Measurements from ENCODE around the gene ZNF132.
"Not testable (repeated sequence)": the region's sequence is repeated elsewhere in the genome, so short reads cannot be mapped to it uniquely, and the experiment has no call there.

ZNF132 gene

DNA sequence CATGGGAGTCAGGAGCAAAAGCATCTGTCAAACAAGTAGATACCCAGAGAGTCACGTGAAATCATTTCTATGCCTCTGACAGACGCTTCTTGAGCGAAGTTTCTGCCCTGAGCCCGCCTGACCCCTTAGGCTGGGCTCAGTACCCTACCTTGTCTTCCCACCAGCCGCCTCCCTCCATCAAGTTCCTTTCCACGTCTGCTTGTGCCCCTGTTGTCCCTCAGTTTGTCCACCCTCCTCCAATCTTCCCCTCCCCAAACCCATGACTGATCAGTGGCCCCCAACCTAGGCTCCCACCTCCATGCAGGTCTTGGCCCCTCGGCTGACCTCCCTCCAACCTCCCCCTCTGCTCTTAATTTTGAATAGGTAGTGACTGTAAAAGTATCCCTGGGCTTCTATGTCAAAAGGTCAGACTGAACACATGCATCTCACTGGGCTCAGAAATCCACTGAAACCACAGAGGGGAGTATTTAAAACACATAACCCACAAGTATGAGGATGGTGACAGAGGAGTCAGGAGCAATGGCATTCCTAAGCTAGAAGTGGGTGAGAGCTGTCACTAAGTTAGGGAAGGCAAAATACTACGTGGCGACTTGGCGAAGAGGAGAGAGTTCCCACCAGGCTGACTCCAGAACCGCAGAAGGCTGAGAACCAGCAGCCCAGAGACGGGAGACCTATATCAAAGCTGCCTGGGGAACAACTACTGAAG lies 34.5 kb upstream of the ZNF132 start:
- DNase-seq (ENCODE audit: extremely low read depth, low read depth), result no peak
- H3K4me3 ChIP-seq (replicated peaks; ENCODE audit: low read depth, low read length), result no peak overlapping the region

GRCh38 chr19:58473775-58474174 lies 33.8 kb upstream of the ZNF132 start:
- TF ChIP-seq CTCF (IDR thresholded peaks at IDR 0.05; ENCODE audit: low read depth, low read length, missing control alignments), result no peak
- no peak overlapping the region for H3K4me3 ChIP-seq (replicated peaks; ENCODE audit: low read depth, low read length)
- no peak for DNase-seq (ENCODE audit: extremely low read depth, low read depth)

More for the DNA sequence above, 34.5 kb upstream of the ZNF132 start:
- no peak for TF ChIP-seq CTCF (IDR thresholded peaks at IDR 0.05; ENCODE audit: low read depth, low read length, missing control alignments)

DNA sequence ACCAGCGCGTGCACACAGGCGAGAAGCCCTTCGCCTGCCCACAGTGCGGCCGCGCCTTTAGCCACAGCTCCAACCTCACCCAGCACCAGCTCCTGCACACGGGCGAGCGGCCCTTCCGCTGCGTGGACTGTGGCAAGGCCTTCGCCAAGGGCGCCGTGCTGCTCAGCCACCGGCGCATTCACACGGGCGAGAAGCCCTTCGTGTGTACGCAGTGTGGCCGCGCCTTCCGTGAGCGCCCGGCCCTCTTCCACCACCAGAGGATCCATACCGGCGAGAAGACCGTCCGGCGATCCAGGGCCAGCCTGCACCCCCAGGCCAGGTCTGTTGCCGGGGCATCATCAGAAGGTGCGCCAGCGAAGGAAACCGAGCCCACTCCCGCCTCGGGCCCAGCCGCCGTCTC lies 31.8 kb upstream of the ZNF132 start:
- H3K4me3 ChIP-seq (replicated peaks; ENCODE audit: low read depth, low read length), result no peak overlapping the region
- no peak for TF ChIP-seq CTCF (IDR thresholded peaks at IDR 0.05; ENCODE audit: low read depth, low read length, missing control alignments)
- DNase-seq (ENCODE audit: extremely low read depth, low read depth), result no peak

- H3K4me3 ChIP-seq (replicated peaks; ENCODE audit: low read depth, low read length); DNase-seq (ENCODE audit: extremely low read depth, low read depth): not testable (repeated sequence)
Measured at GRCh38 chr19:58470837-58471543, 31.0 kb upstream of the ZNF132 start.

DNA sequence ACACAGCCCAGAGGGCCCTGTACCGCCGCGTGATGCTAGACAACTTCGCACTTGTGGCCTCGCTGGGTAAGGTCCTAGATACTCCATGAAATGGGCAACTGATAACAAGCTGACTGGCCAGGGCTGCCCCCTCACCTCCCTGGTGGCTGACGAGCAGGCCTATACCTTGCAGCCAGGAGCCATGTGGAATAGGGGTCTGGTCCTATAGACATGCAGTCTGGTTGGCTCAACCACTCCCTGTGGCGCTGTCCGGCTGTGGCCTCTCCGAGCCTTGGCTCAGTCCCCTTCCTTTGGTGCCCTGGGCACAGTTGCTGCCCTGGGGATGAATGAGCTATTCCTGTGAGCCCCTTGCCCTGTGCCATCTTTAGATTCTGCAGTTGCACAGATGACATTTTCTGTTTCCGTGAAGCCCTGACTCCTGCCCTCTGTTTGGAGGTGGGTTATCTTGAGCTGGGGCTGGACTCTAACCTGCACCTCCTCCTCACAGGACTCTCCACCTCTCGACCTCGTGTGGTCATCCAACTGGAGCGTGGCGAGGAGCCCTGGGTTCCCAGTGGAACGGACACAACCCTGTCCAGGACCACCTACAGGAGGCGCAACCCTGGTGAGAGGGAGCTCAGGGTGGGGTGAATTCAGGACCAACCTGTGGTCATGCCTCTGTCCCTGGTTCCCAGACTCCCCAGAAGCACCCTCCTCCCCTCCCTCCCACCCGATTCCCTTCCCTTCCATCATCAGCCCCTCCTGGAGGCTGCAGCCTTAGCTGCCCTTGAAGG lies 29.5 kb upstream of the ZNF132 start:
- H3K4me3 ChIP-seq (replicated peaks; ENCODE audit: low read depth, low read length), result no peak overlapping the region
- DNase-seq (ENCODE audit: extremely low read depth, low read depth), result no peak
- no peak for TF ChIP-seq CTCF (IDR thresholded peaks at IDR 0.05; ENCODE audit: low read depth, low read length, missing control alignments)

- H3K4me3 ChIP-seq (replicated peaks; ENCODE audit: low read depth, low read length), result peak overlapping the region; percentile 89
- no peak for TF ChIP-seq CTCF (IDR thresholded peaks at IDR 0.05; ENCODE audit: low read depth, low read length, missing control alignments)
- no peak for DNase-seq (ENCODE audit: extremely low read depth, low read depth)
Measured at GRCh38 chr19:58468216-58468839, 28.4 kb upstream of the ZNF132 start.
